ENCODE measurements around the gene CAMSAP1. TPM values are rescaled to one million over a fixed set of nuclear protein-coding genes. Genes with fewer than 3 reads are reported as not detected.

Gene CAMSAP1
- total and polyA plus RNA-seq, 7 donors = 2.3 to 37.7 (median 19.4) TPM

GRCh38 chr9:135814421-135815095 is 92.8 kb downstream of the CAMSAP1 start:
- Histone ChIP-seq H3K4me3 (no peak overlapping the region), H3K4me1 (no peaks in the 10 kb centered on the region), H3K27me3 (no peaks in the 10 kb centered on the region), H3K36me3 (peaks cover 28 to 97% (median 64%) of the 10 kb centered on the region in 4 donors), H3K27ac (no peak overlapping the region), H3K9me3 (no peaks in the 10 kb centered on the region)
- intact Hi-C loops (cut with DNase I) = no loop called here
- TF ChIP-seq CTCF (IDR thresholded peaks at IDR 0.05) = no peak
- TF ChIP-seq EP300 (IDR thresholded peaks at IDR 0.05) = no peak
- TF ChIP-seq POLR2A (IDR thresholded peaks at IDR 0.05) = no peak
- no peak for TF ChIP-seq POLR2AphosphoS5 (IDR thresholded peaks at IDR 0.05)
- no peak for DNase-seq
- WGBS, 2 donors = 94 to 95% methylated on average over 12 of the region's 12 CpGs

- H3K9me3 ChIP-seq = no peaks in the 10 kb centered on the region
- intact Hi-C loops (cut with DNase I) = no loop called here
- H3K4me1 ChIP-seq = no peaks in the 10 kb centered on the region
- H3K4me3 ChIP-seq = no peak overlapping the region
- no peak for DNase-seq
- 93% methylated on average over 14 of the region's 14 CpGs for WGBS, 2 donors
- TF ChIP-seq POLR2A (IDR thresholded peaks at IDR 0.05) (no peak), POLR2AphosphoS5 (IDR thresholded peaks at IDR 0.05) (no peak), EP300 (IDR thresholded peaks at IDR 0.05) (no peak), CTCF (IDR thresholded peaks at IDR 0.05) (no peak)
- no peak overlapping the region for H3K27ac ChIP-seq
- no peaks in the 10 kb centered on the region for H3K27me3 ChIP-seq
- H3K36me3 ChIP-seq = peaks cover 26 to 98% (median 59%) of the 10 kb centered on the region in 4 donors
Observed at GRCh38 chr9:135813671-135814290, 93.6 kb downstream of the CAMSAP1 start.

DNA sequence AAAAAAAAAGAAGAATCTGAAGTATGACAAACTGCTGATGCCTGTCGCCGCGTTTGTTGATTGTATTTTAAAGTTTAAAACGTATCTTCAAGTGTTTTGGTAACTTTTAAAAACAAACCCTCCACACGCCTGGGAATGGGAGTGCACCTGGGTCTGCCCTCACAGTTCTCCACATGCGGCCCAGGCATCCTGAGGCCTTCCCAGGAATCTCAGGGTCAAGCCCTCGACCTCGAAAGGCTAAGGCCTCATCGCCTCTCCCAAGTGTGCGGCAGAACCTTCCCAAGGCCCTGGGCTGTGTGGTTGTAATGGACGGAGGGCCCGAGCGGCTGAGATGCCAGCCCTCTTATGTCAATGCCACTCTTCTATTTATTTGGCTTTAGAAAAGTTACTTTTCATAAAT is 94.4 kb downstream of the CAMSAP1 start:
- Histone ChIP-seq H3K4me1 (no peaks in the 10 kb centered on the region), H3K27ac (no peak overlapping the region), H3K9me3 (no peaks in the 10 kb centered on the region), H3K27me3 (no peaks in the 10 kb centered on the region), H3K36me3 (peaks cover 19 to 89% (median 51%) of the 10 kb centered on the region in 4 donors), H3K4me3 (no peak overlapping the region)
- TF ChIP-seq CTCF (IDR thresholded peaks at IDR 0.05) (no peak), POLR2AphosphoS5 (IDR thresholded peaks at IDR 0.05) (no peak), EP300 (IDR thresholded peaks at IDR 0.05) (no peak), POLR2A (IDR thresholded peaks at IDR 0.05) (no peak)
- 94 to 95% methylated on average over 13 of the region's 13 CpGs for WGBS, 2 donors
- no peak for DNase-seq
- intact Hi-C loops (cut with DNase I) = no loop called here

DNA sequence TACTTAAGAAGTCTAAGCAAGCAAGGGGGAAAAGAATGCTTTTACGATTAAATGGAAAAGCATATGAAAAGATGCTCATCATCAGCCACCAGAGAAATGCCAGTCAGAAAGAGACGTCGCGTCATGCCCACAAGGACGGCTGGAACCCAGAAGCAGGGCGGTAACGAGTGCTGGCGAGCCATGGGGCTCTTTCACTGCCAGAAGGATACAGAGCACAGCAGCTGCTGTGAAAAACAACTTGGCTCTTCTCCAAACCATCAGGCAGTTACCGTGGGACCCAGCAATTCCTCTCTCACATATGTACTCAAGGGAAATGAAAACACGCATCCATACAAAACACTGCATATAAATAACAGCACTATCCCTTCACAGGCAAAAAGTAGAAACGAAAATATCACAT is 95.5 kb downstream of the CAMSAP1 start:
- no peak for TF ChIP-seq EP300 (IDR thresholded peaks at IDR 0.05)
- no peak for TF ChIP-seq POLR2AphosphoS5 (IDR thresholded peaks at IDR 0.05)
- TF ChIP-seq CTCF (IDR thresholded peaks at IDR 0.05) = no peak
- no peak for TF ChIP-seq POLR2A (IDR thresholded peaks at IDR 0.05)
- 81 to 88% methylated on average over 11 of the region's 11 CpGs for WGBS, 2 donors
- H3K9me3 ChIP-seq = no peaks in the 10 kb centered on the region
- H3K27me3 ChIP-seq = no peaks in the 10 kb centered on the region
- intact Hi-C loops (cut with DNase I) = no loop called here
- H3K36me3 ChIP-seq = peaks cover 12 to 78% (median 39%) of the 10 kb centered on the region in 4 donors
- H3K27ac ChIP-seq = no peak overlapping the region
- no peak overlapping the region for H3K4me3 ChIP-seq
- no peak for DNase-seq
- no peaks in the 10 kb centered on the region for H3K4me1 ChIP-seq
